ENCODE results near the gene SPAG17. TPM values are rescaled to one million over a fixed set of nuclear protein-coding genes. Genes with fewer than 3 reads are reported as not detected.

The SPAG17 gene
- total RNA-seq, 1 donor from 2014 or later, result 3.3 TPM

DNA sequence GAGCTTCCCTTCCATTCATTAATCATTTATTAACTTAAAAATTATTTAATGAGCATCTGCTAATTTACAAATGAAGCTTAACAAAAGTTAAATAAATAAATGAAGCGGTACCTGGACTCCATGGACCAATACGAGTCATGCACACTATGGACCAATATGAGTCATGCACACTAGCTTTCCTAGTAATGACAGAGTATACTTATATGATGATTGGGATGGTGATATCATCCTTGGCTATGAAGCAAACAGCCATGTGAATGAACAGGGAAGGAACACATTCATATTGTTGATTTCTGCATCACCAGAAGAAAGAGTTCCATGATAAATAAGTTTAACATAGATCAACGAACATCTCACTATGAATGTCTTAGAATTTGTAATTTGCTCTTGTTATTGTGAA, 109.9 kb downstream of the SPAG17 start:
- no peak for DNase-seq

DNA sequence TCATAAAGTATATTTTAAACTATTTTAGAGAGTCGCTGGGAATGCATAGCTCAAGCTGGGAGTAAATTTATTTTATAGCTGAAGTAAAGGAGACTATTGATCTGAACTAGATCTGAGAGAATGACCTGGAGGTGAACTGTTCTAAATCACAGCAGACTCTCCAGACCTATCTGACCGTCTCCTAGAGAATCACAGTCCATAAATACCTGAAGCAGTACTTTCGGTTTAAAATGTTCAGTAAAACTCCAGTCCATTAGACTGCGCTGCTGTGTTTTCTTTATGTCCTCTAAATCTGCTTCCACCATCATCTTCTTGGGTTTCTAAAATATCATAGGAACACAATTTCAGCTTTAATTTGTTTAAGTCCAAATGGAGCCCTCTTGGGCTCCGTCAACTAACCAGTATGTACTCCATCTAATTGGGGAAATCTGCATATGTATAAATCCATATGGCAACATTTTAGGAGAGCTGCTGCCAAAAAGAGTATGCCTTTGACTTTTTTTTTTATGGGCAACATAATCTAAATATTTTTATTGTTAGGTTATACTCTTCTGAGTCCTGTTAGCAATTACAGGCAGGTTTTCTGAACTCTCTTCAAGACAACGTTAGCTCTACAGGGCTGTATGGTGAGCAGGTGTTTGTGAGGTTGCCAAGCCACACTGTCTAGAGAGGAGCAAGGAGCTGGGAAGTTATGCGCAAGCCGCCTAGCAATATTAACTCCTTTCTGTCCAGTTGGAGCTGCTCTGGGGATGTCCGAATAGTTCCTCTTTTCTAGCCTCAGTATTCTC, 111.2 kb downstream of the SPAG17 start:
- DNase-seq, result peak; percentile 90

DNA sequence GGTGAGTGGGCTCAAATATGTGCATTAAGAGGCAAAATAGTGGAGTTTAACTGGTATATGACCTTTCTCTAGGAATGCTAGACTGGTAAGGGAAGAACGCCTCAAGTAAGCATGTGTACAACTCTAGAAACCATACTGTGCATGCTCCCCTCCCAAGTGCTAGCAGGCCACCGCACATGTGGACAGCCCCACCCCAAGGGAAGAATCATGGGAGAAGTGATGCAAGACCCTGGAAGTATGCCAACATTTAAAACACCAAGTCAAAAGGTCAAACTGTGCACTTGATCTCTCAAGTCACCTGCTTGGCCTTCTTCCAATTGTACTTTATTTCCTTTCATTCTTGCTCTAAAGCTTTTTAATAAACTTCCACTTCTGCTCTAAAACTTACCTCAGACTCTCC, 135.0 kb downstream of the SPAG17 start:
- DNase-seq, result no peak

DNA sequence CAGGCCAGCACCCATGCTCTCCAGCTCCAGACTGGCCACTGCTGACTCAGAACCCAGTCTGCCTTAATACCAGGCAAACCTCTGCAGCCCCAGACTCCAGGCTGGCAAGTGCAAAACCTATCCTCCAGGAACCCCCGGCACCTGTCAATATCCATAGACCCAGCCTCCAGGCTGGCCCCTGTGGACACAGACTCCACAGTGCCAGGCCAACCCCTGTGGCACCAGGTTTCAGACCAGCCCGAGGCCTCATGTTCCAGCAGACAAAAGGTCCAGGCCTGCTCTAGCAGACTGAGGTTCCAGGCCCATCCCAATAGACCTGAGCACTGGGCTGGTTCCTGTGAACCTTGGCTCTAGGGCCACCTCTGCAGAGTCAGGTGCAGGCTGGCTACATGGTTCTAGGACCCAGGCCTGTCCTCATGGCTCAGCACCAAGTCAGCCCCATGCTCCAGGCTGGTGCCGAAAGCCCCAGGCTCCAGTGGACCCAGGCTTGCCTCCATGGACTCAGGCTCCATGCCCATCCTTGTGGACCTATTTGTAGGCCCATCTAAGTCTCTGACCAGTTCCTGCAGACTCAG, 137.3 kb downstream of the SPAG17 start:
- no peak for DNase-seq

DNA sequence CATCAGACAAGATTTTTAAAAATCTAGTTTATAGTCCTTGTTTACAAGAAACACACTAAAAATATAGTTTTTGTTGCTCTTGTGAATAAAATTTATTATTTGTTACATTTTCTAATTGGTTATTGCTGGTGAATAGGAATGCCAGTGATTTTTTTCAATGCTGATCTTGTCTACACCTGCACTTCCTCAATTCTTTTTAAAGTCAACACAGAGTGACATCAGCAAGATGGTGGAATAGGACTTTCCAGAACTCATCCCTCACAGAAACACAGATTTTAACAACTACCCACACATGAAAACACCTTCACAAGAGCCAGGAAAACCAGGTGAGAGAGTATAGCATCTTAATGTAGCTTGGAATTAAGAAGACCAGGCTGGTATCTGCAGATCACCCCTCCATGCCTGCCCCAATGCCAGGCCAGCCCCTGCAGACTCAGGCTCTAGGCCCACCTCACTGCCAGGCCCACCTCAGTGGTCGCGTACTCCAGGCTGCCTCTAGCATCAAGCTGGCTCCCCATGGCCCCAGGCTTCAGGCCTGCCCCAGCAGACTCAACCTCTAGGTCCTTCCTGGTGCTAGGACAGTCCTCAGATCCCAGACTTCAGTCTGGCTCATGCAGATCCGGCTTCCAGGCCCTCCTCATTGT, 137.9 kb downstream of the SPAG17 start:
- DNase-seq, result no peak

DNA sequence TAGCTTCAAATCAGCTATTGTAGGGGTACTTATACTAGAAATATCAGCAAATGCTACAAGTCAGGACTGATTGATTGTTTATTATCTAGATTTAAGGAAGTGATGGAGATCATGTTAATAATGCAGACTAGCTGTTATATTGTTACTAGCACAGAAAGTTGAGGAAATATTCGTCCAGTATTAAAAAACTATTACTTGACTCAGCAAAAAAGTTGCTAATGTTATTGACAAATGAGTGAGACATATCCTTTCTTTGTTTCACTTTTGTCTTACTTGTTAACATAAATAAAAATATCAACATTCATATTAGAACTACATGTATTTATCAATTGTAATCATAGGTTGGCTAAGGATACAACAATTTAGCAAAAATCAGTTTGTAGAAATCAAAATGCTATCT, 141.4 kb downstream of the SPAG17 start:
- no peak for DNase-seq

DNA sequence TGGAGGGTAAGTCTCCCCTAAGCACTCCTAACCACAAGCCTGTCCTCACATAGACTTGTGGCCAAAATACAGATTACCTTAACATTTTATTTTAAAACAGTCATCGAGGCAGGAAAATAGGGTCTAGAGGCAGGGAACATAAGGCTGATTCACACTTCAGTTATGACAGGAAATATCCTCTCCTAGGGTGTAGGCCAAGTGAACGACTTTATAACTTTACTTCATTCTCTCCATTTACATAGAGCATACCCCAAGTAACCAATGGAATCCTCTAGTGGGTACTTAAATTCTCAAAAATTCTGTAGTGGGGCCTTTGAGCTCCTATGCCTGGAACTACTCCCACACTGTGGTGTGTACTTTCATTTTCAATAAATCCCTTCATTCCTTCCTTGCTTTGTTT, 142.5 kb downstream of the SPAG17 start:
- no peak for DNase-seq

DNA sequence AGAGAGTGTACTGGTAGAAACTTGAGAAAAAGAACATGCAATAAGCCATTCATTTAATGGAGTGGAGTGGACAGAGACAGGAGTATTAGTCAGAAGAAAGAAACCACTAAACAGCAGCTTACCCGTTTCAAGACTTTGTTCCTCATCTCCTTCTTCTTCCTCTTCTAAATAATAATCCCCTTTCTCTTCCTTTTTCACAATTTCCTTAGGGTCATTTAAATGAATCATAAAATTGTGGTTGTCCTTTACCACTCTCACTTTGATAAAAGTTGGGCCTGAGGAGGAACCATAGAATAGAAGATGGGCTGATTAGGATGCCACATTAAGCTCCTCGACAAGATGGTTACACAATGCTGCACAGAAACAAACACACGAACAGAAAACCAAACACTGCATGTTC, 145.9 kb downstream of the SPAG17 start:
- DNase-seq, result no peak

DNA sequence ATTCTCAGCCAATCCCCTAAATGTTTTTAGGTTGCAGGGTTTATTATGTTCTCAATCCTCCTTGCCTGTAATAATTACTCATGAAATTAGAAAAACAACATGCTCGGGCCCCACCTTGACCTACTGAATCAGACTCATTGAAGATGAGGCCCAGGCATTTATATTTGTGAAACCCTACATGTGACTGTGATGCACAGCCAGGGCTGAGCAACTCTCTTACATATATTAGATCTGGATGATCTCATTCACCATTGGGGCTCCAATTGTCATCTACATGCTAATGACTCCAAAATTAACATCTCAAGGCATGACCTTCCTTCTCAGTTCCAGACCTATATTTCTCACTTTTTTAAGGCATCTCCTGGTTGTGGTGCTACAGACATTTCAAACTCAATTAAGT, 152.1 kb downstream of the SPAG17 start:
- DNase-seq, result no peak

DNA sequence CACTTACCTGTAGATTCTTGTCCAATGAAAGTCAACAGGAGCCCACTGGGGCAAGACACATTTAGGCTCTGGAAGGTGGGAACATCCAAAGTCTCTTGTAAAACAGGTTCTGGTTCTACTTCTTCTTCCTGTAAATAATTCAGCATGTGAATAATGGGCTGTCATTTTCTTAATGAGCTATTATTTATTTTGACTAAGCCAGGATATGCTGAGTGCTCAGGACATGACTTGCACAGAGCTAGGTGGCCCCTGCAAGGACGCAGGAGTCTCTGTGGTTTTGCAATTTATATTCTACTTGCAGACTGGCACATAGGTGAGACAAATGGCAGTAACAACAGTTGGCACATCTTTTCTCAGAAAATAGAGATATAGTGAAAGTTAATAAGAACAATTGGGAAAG, 156.8 kb downstream of the SPAG17 start:
- no peak for DNase-seq

DNA sequence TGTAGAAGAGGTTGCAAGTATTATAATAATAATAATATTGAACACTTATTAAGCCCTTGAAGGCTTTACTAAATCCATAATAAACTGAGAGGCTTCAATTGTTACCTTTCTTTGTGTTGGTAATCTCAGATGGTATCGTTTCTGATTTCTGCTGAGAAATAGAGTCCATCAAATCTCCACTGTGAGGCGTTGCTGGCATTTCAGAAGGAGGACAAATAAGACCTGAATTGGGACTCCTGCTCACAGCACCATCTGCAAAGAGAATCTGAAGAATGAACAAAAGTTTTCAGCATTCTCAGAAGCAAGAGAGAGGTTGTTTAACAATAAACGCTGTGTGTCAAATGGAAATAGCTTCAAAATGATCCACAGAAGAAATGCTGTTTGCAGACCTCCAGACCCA, 161.8 kb downstream of the SPAG17 start:
- peak; percentile 3 for DNase-seq

DNA sequence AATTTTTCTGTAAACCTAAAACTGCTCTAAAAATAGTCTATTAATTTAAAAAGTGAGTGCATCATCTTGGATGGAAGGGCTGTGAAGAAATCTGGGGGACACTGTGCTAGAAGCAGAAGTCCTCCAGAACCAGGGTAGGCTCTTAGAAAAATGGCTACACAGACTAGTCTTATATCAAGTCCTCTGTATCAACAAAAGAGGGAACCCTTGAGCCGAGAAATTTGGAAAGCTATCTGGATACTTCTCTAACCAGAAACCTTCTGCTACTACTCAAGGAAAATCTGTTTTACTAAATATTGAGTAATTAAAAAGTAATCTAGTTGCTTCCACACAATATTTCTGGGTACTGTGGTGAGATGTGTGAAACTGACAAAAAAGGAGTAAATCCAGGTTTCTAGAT, 163.4 kb downstream of the SPAG17 start:
- peak; percentile 3 for DNase-seq

DNA sequence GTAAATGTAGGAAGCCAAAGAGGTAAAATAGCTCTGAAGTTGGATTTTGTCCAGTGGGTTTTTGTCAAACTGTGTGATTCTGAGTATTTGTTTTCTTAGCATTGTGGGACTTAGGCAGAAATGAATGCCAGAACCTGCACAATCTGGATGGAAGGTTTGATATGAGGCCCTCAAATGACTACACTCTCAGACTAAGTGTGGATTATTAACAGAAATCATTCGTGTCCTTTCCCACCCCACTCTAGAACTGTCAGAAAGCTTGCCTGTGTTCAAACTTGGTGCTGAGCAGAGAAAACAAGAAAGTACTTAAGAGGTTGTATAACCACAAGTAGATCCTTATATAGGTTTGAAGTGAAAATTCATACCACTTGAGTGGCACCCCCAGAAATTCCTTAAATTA, 167.0 kb downstream of the SPAG17 start:
- DNase-seq, result no peak

DNA sequence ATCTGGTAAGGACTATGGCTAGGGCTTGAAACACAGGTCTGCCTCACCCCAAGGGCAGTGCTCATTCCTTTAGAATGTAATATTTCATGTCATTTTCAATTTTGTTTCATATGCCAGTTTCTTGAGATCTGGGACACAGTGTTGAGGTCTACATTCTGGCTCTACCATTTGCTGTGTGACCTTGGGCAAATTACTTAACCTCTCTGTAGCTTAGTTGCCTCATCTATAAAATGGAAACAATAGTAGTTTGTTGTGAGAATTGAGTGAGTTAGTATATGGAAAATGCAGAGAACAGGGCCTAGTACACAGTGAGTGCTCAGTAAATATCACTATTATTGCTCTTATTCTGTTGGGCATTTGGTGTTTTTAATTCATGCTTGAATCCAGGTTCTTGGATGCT, 171.1 kb downstream of the SPAG17 start:
- no peak for DNase-seq

DNA sequence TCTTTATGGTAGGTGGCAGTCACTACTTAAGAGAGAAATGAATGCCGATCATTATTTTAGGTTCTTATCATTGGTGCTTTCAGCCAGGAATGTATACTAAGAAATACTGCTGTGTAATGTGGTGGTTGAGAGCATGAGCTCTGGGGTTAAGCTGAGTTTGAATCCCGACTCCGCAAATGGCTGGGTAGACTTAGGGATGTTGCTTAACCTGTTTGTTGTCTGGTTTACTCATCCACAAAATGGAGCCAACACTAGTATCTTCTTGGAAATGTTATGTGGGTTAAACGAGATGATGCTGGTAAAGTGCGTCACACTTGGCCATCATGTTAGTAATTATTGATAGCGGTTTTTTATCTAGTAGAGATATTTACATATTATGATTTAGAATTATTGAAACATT, 171.7 kb downstream of the SPAG17 start:
- no peak for DNase-seq

DNA sequence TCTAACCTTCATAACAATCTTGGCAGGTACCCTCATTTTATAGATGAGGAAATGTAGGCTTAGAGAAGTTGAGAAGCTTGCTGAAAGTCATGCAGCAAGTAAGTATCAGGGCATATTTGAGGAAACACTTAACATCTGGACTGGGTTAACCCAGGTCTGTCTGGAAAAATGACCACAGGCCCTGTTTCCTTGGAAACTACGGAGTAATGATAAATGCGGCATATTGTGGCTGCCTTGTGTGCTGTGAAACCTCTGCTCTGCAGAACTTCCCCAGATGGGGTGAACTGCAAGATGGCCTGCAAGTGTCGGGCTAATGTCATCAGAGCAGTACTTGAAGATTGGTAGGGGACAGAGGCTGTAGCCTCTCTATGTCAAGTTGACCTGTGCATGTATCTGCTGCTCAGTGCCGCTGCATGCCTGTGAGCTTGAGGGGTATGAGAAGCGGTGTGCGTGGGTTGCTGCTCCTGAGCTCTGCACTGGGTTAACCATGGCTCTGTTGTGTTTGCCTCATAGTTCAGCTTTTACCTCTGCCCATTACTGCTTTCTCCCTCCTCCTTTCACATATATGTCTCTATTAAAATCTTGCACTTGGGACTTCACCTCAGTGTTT, 172.4 kb downstream of the SPAG17 start:
- DNase-seq, result no peak

DNA sequence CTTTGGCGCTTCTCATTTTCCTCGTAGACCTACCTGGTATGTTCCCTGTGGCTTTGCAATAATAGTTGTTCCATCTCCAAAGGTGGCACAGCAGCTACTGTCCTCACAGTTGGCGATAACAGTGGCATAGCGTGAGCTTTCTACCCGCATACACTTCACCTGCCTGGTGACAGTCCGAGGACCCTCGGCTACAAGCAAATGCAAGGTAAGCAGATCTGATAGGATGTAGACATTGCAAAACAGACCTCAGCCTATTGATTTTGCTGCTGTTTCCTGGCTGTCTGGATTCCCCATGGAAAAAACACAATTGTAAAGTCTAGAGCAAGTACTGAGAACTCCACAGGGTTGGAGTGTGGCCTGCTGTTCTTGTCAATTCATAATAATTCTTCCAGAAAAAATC, 177.0 kb downstream of the SPAG17 start:
- no peak for DNase-seq

DNA sequence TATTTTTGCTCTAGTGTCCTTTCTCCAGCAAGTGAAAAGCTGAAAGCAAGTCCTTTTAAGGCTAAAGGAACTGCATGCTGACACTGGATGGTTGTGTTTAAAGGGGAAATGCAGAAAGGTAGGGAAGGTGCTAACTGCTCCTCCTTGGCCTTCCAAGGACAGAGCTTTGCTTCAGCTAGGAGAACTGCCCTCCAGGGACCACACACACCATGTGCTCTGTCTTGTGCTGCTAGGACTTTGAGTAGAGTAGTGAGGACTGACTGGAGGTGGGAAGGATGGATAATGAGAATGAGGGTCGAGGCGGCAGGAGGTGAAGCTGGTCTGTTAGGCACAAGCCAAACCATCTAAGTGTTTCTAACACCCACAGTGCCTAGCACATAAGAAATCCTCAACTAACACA, 177.6 kb downstream of the SPAG17 start:
- no peak for DNase-seq

DNA sequence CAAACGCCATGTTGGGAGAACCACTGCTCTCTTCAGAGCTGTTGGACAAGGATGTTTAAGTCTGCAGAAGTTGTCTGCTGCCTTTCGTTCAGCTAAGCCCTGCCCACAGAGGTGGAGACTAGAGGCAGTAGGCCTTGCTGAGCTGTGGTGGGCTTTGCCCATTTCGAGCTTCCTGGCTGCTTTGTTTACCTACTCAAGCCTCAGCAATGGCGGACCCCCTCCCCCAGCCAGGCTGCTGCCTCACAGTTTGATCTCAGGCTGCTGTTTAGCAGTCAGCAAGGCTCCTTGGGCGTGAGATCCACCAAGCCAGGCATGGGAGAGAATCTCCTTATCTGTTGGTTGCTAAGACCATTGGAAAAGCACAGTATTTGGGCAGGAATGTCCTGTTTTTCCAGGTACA, 180.7 kb downstream of the SPAG17 start:
- no peak for DNase-seq

DNA sequence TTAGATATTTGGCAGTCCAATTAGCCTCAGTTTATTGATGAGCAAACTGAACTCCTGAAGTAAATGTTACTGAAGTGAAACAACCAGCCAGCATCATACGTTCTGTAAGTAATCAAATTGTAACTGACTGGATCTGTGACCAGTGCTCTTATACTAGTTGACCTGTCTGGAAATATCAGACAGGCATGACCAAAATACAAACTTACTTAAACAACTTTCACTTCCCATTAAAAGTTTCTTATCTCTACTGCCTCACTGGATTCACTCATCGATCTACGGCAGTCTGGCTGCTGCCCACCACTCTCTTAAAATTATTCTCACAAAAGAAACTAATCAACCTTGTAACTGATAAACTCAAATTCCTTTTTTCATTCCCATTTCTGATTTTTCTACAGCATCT, 199.1 kb downstream of the SPAG17 start:
- DNase-seq, result no peak

DNA sequence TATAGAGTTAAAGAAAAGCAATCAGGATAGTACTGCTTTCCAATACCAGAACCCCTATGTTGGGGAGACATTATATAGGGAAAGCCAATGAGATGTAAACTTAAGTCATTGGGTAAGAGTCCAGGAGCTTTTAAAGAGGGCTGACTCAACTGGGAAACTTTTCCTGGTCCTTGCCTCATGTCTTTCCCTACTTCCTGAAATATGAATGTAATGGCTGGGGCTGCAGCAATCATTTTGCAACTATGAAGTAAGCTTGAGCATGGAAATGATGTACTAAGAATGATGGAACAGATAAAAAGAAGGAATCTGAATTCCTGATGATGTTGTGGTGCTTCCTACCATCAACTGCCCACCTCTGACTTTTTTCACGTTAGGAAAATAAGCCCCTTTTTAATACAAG, 199.8 kb downstream of the SPAG17 start:
- DNase-seq, result no peak

DNA sequence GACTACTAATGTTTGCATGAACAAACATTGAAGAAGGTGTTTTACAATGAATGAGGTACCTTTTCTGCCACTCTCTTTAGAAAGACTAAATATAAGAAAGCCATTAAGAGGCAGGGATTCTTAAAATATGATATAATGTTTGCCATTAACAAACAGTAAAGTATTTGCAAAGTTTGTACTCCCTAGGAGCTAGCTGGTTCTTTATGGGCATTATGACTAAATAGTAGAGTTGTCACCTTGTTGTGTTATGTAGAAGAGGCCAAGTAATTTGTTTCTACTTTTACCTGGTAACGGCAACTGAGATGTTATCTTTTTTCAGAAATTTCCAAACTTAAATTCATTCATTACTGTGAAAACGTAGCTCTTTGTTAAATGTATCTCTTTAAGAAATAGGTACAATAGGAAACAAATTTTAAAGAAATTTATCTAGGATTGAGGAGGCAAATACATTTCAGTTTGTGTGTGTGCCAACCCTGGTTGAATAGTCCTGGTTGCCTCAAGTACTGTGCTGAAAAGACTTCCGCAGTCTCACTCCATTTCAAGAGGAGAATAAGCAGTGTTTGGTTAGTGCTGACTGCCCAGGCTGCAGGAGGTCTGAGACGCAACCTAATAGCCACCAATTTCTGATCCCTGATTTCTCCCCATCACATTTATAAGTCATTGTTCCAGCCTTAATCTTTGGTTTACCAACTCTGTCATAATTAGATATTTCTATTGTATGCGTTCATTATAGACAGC, 203.4 kb downstream of the SPAG17 start:
- no peak for DNase-seq

DNA sequence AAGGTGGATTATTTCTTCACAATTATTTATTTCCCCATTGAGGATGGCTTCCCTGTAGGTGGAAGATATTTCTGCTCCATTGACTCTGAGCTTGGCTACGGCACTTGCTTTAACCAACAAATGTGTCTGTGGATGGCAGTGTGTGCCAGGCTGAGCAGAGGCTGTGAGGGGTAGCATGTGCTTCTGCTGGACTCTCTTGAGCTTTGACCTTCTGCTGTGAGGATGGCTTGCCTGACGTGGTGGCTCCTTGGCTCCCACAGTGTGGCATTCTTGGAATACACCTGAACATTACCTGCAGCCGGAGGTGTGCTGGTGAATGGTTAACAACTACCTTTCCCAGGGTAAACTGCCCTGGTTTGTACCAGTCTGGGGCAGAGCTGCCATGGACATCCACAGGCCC, 208.6 kb downstream of the SPAG17 start:
- DNase-seq, result no peak
